Measurements from ENCODE around the gene RPL22.
A peak's percentile ranks its signal among the peaks of the same experiment; 100 is the strongest.

Gene RPL22

DNA sequence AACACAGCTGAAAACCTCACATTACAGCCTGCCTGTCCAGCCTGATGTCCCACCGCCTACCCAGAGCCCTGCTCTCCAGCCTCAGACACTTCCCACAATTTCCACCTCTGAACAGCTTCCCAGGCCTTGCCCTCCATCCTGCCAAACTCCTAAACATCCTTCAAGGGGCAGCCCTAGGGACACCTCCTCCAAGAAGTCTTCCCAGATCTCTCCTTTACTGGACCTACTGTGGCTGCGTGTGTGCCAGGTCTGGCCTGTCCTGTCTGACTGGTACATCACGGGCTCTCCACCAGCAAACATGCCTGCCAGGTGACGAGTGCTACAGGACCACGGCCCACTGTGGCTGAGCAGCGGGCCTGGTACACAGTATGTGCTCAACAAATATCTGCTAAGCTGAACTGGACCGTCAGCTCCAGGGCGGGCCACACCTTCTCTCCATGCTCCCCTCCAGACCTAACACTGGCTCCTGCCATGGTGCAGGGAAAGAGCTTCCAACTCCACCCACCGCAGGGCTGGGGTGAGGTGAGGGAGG is 48.0 kb downstream of the RPL22 start:
- no peak for DNase-seq

- DNase-seq: no peak
Observed at GRCh38 chr1:6150006-6150938, 49.1 kb downstream of the RPL22 start.

- no peak for DNase-seq
Observed at GRCh38 chr1:6149597-6149996, 49.8 kb downstream of the RPL22 start.

DNA sequence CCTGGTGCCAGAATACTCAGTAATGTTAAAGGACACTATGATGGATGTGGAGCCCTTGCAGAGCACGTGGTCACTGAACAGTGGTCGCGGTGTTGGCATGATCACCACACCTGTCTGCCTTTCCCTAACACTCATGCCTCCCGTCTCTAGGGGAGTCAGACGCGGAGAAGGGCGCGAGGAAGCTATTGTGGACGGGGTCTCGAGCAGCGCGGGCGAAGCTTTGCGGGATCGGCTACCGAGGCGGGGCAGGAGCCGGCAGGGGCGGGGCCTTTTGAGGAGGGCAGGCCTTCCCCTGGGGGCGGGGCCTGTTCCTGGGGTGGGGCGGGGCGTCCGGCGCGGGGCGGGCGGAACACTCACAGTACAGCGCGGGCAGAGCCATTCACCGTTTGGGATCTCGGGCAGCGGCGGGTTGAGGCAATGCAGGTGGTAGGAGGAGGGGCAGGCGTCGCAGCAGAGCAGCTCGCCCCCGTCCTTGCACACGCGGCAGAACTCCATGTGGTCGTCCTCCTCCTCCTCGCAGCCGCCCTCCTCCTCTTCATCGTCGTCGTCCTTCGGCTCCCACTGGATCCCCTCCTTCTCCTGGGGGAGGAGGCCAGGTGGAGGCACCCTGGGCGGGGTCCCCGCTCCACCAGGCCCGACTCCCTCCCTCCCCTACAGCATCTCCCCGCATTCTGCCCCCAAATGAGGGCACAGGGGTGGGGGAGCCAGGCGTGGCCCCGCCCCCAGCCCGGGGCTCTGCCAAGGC is 50.7 kb downstream of the RPL22 start:
- peak; percentile 85 for DNase-seq

- DNase-seq: no peak
Observed at GRCh38 chr1:6145864-6146410, 53.5 kb downstream of the RPL22 start.

- DNase-seq: no peak
Observed at GRCh38 chr1:6145396-6145750, 54.0 kb downstream of the RPL22 start.

- DNase-seq: no peak
Observed at GRCh38 chr1:6144647-6145395, 54.6 kb downstream of the RPL22 start.

GRCh38 chr1:6144175-6144574 is 55.2 kb downstream of the RPL22 start:
- DNase-seq: no peak

DNA sequence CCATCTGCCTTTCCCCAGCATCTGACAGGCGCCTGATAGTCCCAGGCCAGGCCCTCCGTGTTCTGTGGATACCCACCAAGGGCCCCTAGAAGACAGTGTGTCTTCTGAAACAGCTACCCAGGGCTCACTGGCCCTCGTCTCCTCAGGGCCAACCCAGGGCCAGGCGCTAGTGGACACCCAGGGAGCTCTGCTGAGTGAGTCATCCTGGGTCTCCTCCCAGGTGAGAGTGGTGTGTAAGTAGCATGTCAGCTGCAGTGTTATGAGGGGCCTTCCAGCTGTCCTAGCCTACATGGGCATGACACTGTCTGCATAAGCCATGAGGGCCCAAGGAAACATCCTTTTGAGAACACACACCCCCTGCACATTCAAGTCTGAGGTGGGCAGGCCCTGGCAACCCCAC is 56.0 kb downstream of the RPL22 start:
- no peak for DNase-seq

GRCh38 chr1:6142734-6143133 is 56.7 kb downstream of the RPL22 start:
- DNase-seq: no peak

GRCh38 chr1:6142036-6142621 is 57.3 kb downstream of the RPL22 start:
- no peak for DNase-seq

DNA sequence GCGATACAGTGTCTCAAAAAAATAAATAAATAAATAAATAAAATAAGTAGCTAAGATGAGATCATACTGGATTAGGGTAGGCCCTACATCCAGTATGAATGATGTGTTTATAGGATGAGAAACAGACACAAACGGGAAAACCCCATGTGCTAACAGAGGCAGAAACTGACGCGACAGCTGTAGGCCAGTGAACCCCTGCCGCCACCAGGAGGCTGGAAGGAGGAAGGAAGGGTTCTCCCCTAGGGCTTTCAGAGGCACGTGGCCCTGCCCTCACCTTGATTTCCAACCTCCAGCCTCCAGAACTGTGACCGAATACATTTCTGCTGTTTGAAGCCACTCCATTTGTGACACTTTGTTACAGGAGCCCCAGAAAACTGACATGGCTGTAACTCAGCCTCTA is 57.8 kb downstream of the RPL22 start:
- DNase-seq: peak; percentile 55

DNA sequence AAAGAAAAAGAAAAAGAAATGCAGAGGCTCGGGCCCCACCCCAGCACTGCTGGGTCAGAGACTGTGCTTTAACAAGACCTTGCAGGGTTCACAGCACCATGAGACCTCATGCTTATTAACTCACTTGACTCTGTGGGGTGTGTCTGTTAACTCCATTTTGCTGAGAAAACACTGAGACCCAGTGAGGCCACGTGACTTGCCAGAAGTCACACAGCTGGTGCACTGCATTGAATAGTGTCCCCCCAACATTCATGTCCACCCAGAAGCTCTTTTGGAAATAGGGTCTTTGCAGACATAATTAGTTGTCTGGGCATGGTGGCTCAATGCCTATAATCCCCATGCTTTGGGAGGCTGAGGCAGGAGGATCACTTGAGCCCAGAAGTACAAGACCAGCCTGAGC is 59.0 kb downstream of the RPL22 start:
- no peak for DNase-seq

DNA sequence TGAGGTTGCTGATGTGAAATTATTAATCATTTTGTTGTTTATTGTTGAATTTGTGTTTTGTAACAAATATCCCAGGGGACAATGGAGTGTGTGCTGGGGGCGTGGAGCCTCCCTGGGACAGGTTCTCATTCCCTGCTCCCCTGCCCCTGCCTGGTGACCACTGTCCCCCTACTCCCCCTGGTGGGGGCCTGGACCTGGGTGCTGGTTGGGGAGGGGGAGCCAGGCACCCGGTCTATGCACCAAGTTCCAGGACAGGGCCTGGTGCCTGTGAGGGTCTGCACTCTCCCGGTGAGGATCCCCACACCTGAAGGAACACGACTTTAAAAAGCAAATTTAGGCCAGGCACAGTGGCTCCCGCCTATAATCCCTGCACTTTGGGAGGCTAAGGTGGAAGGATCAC is 61.6 kb downstream of the RPL22 start:
- no peak for DNase-seq

DNA sequence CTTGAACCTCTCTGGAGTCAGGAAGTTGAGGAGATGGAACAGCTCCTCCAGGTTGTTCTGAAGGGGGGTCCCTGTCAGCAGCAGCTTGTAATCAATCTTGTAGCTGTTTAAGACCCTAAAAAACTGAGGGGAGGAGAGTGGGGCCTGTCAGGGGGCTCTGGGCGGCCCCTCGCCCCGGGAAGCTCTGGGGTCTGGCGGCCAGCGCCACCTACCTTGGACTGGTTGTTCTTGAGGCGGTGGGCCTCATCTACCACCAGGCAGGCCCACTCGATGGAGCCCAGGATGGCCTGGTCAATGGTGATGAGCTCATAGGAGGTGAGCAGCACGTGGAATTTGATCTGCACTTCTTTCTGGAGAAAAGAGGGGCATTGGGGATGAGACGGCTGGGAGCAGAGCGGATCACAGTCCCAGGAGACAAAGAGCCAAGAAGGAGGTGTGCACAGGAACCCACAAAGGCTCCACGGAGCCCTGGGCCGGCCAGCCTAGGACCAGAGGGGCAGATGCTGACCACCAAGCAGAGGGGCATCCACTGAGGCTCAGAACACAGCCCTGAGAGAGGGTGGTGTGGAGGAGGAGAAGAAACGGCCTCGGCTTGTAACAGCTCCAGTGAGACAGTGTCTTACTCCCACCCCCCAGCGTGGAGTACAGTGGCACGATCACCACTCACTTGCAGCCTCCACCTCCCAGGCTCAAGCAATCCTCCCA is 62.7 kb downstream of the RPL22 start:
- DNase-seq: no peak

All from hematopoietic multipotent progenitor cell treated with erythropoietin and hydrocortisone succinate and interleukin-3 and kit ligand, for 6 days (in vitro differentiated cells).